Panc1 (cell line): Measurements from ENCODE around the gene CNTRL. TPM values are rescaled to one million over a fixed set of nuclear protein-coding genes. Genes with fewer than 3 reads are reported as not detected.
A peak's percentile ranks its signal among the peaks of the same experiment; 100 is the strongest.

Source experiments
- ATAC-seq: fragments of 200-7000 bp; cut with Tn5 transposase; 2 replicates; pipeline ENCODE4 v1.9.1; 2020; ENCODE audit warnings: mild to moderate bottlenecking, moderate library complexity
- BruUV-seq: library from RNA; stranded (reverse); fragments of 400-500 nt; replicated peaks from 2 replicates; lab custom pipeline; 2021; lab: Mats Ljungman, UMichigan
- CTCF ChIA-PET: fragments of 300-600 bp; sonication (Branson Sonifier 250); formaldehyde crosslinking; loops from one replicate; lab custom pipeline; 2022; ENCODE audit warnings: antibody characterized with exemption; lab: Charles Lee
- POLR2A ChIA-PET: fragments of 300-600 bp; sonication (Branson Sonifier 250); formaldehyde crosslinking; loops from one replicate; lab custom pipeline; 2022; ENCODE audit warnings: antibody characterized with exemption; lab: Charles Lee
- DNase-seq: peaks from one replicate; pipeline ENCODE4 v3.0.0-alpha.2; 2010; ENCODE audit warnings: low read depth, low spot score
- H3K27ac ChIP-seq: 2 replicates; pipeline ENCODE4 v1.5.1; 2011; ENCODE audit warnings: mild to moderate bottlenecking, low read length, inconsistent platforms
- H3K27me3 ChIP-seq: fragments of 200-500 bp; sonication (Bioruptor generic); 2 replicates; pipeline ENCODE4 v1.6.0; 2014; ENCODE audit warnings: low read length, inconsistent platforms; ENCODE audit not compliant: control insufficient read depth, insufficient read depth
- H3K36me3 ChIP-seq: fragments of 200-500 bp; sonication (Bioruptor generic); 2 replicates; pipeline ENCODE4 v1.5.1; 2014; ENCODE audit warnings: inconsistent platforms, mild to moderate bottlenecking, low read length, moderate library complexity; ENCODE audit not compliant: control insufficient read depth, insufficient read depth
- H3K4me1 ChIP-seq: 2 replicates; pipeline ENCODE4 v1.5.1; 2011; ENCODE audit warnings: inconsistent platforms, mild to moderate bottlenecking, low read length, moderate library complexity; ENCODE audit not compliant: control insufficient read depth, insufficient read depth
- H3K4me3 ChIP-seq, 2 experiments: 2 replicates each; pipeline ENCODE4 v1.5.1; 2011 to 2012; ENCODE audit warnings: low read depth in 2 of 2, low read length in 2 of 2, mild to moderate bottlenecking in 2 of 2, inconsistent platforms in 1 of 2, moderate library complexity in 1 of 2
- H3K9me3 ChIP-seq: fragments of 200-500 bp; sonication (Bioruptor generic); 2 replicates; pipeline ENCODE4 v1.5.1; 2014; ENCODE audit warnings: low read depth, mild to moderate bottlenecking, inconsistent platforms, low read length, moderate library complexity; ENCODE audit not compliant: control insufficient read depth, insufficient read depth
- CTCF ChIP-seq: fragments of 450-650 bp; IDR thresholded peaks from 2 replicates; pipeline ENCODE4 v1.5.1; 2017; ENCODE audit warnings: mild to moderate bottlenecking
- POLR2AphosphoS5 ChIP-seq: IDR thresholded peaks from 2 replicates; pipeline ENCODE4 v1.6.1; 2012; ENCODE audit warnings: mild to moderate bottlenecking, low read depth, low read length, moderate library complexity
- REST ChIP-seq, 2 experiments: IDR thresholded peaks; 2 replicates each; pipeline ENCODE4 v1.6.1; 2011 to 2012; ENCODE audit warnings: low read depth in 2 of 2, control low read depth in 1 of 2, low read length in 1 of 2, mild to moderate bottlenecking in 1 of 2, moderate library complexity in 1 of 2; ENCODE audit not compliant: insufficient read depth in 1 of 2
- SIN3A ChIP-seq: IDR thresholded peaks from 2 replicates; pipeline ENCODE4 v1.6.1; 2012; ENCODE audit warnings: low read depth, mild to moderate bottlenecking, low read length, moderate library complexity, borderline replicate concordance; ENCODE audit not compliant: insufficient read depth
- TCF7L2 ChIP-seq: IDR thresholded peaks from 2 replicates; pipeline ENCODE4 v1.6.1; 2011; ENCODE audit warnings: mild to moderate bottlenecking, low read depth, low read length, inconsistent platforms
- in situ Hi-C: cut with HindIII; loops from 2 replicates; pipeline ENCODE4 v1.10.0; 2016; ENCODE audit warnings: low sequenced_read_pairs, low pct_unique_long_range_greater_than_20kb
- intact Hi-C: fragments of 100-400 bp; cut with micrococcal nuclease; formaldehyde crosslinking; loops from one replicate; pipeline ENCODE4 v1.10.0; 2022; ENCODE audit not compliant: unreplicated experiment
- total RNA-seq: library from RNA; stranded (reverse); gene quantifications from one replicate; pipeline ENCODE4 v1.2.1, GENCODE V29; 2021; ENCODE audit not compliant: unreplicated experiment

CNTRL gene
- total RNA-seq, 1 experiment from 2014 or later, result 11.5 TPM

- peaks cover 2% of the 10 kb centered on the region for H3K4me1 ChIP-seq
- POLR2A ChIA-PET, result interaction anchor here (0.6 kb wide), 2 partner anchors 239 to 438 kb away, joined by 5 to 11 read pairs; no protein-coding TSS in a partner anchor
- TF ChIP-seq TCF7L2, result no peak
- no peak for TF ChIP-seq POLR2AphosphoS5
- no peak for TF ChIP-seq SIN3A
- H3K9me3 ChIP-seq, result no peaks in the 10 kb centered on the region
- CTCF ChIA-PET, result no interaction called here
- intact Hi-C loops (no loop called here), in situ Hi-C loops (no loop called here)
- DNase-seq, result no peak
- H3K27ac ChIP-seq, result no peak overlapping the region
- no peak for ATAC-seq
- no peak overlapping the region for H3K4me3 ChIP-seq
- H3K36me3 ChIP-seq, result no peaks in the 10 kb centered on the region
- no peaks in the 10 kb centered on the region for H3K27me3 ChIP-seq
- BruUV-seq, result no TSS peak
Measured at GRCh38 chr9:121115466-121115865, 40.7 kb downstream of the CNTRL start.

- H3K9me3 ChIP-seq, result no peaks in the 10 kb centered on the region
- no peak for DNase-seq
- no peaks in the 10 kb centered on the region; the same call in 1 of the 2 replicates for H3K36me3 ChIP-seq
- no peak for ATAC-seq
- H3K4me1 ChIP-seq, result peaks cover 12% of the 10 kb centered on the region
- in situ Hi-C loops, result no loop called here
- no TSS peak for BruUV-seq
- H3K27me3 ChIP-seq, result no peaks in the 10 kb centered on the region
- intact Hi-C loops, result no loop called here
- TF ChIP-seq SIN3A (no peak), CTCF (no peak)
- ChIA-PET CTCF (no interaction called here), POLR2A (no interaction called here)
- H3K27ac ChIP-seq, result no peak overlapping the region
- no peak overlapping the region for H3K4me3 ChIP-seq
Measured at GRCh38 chr9:121118266-121118665, 43.5 kb downstream of the CNTRL start.

GRCh38 chr9:121120386-121120785, 45.6 kb downstream of the CNTRL start:
- TF ChIP-seq POLR2AphosphoS5 (no peak), SIN3A (no peak), CTCF (no peak), REST (IDR thresholded peaks at IDR 0.05; ENCODE audit: insufficient read depth in 1 of 2, low read depth in 2 of 2, low read length in 1 of 2) (no peak), TCF7L2 (no peak)
- Histone ChIP-seq H3K9me3 (no peaks in the 10 kb centered on the region), H3K36me3 (no peaks in the 10 kb centered on the region; the same call in 1 of the 2 replicates), H3K27ac (peak overlapping the region; percentile 29; the same call in 1 of the 2 replicates), H3K4me3 (no peak overlapping the region), H3K27me3 (no peaks in the 10 kb centered on the region), H3K4me1 (peaks cover 12% of the 10 kb centered on the region)
- no peak for DNase-seq
- ChIA-PET CTCF (no interaction called here), POLR2A (no interaction called here)
- ATAC-seq, result no peak
- intact Hi-C loops (no loop called here), in situ Hi-C loops (no loop called here)
- BruUV-seq, result no TSS peak
